WTC11 (cell line): ENCODE measurements around the gene CARS2. TPM values are rescaled to one million over a fixed set of nuclear protein-coding genes. Genes with fewer than 3 reads are reported as not detected.

Experiments
- ATAC-seq: fragments of 200-7000 bp; cut with Tn5 transposase; 2 replicates; pipeline ENCODE4 v1.10.0; 2021; ENCODE audit warnings: mild to moderate bottlenecking, moderate library complexity
- CTCF ChIA-PET: fragments of 300-600 bp; sonication (Branson Sonifier 250); formaldehyde crosslinking; loops from one replicate; lab custom pipeline; 2021; ENCODE audit warnings: antibody characterized with exemption; lab: Charles Lee
- POLR2A ChIA-PET: fragments of 350-600 bp; sonication (Branson Sonifier 250); formaldehyde crosslinking; loops from one replicate; lab custom pipeline; 2021; ENCODE audit warnings: antibody characterized with exemption; lab: Charles Lee
- DNase-seq: peaks from one replicate; pipeline ENCODE4 v3.0.0; 2021; ENCODE audit warnings: low spot score
- H3K27ac Mint-ChIP-seq: 2 replicates; pipeline ENCODE4 v1.8.0; 2021; ENCODE audit warnings: mixed read lengths
- H3K27me3 Mint-ChIP-seq: 2 replicates; pipeline ENCODE4 v1.8.0; 2021; ENCODE audit warnings: low read depth, mild to moderate bottlenecking, moderate library complexity, mixed read lengths
- H3K36me3 Mint-ChIP-seq: 2 replicates; pipeline ENCODE4 v1.8.0; 2021; ENCODE audit warnings: mixed read lengths
- H3K4me1 Mint-ChIP-seq: 2 replicates; pipeline ENCODE4 v1.8.0; 2022; ENCODE audit warnings: mixed read lengths
- H3K4me3 Mint-ChIP-seq: 2 replicates; pipeline ENCODE4 v1.8.0; 2021; ENCODE audit warnings: mild to moderate bottlenecking, moderate library complexity, mixed read lengths
- H3K9me3 Mint-ChIP-seq: 2 replicates; pipeline ENCODE4 v1.8.0; 2021; ENCODE audit warnings: mixed read lengths
- CREM ChIP-seq: sonication (generic); formaldehyde crosslinking; IDR thresholded peaks from 2 replicates; pipeline ENCODE4 v1.8.1; 2022; ENCODE audit warnings: mild to moderate bottlenecking, missing genetic modification reagents, moderate library complexity
- CTCF ChIP-seq: fragments of 200-600 bp; IDR thresholded peaks from 2 replicates; pipeline ENCODE4 v1.8.0; 2022; ENCODE audit warnings: antibody characterized with exemption
- FOXJ3 ChIP-seq: sonication (generic); formaldehyde crosslinking; IDR thresholded peaks from 2 replicates; pipeline ENCODE4 v1.9.0; 2021; ENCODE audit warnings: missing genetic modification reagents, mild to moderate bottlenecking, borderline replicate concordance
- FOXP1 ChIP-seq: sonication (generic); formaldehyde crosslinking; IDR thresholded peaks from 2 replicates; pipeline ENCODE4 v1.8.0; 2022; ENCODE audit warnings: missing genetic modification reagents, mild to moderate bottlenecking, moderate library complexity, borderline replicate concordance
- GABPB1 ChIP-seq: sonication (generic); formaldehyde crosslinking; IDR thresholded peaks from 2 replicates; pipeline ENCODE4 v1.8.1; 2023; ENCODE audit warnings: mild to moderate bottlenecking, missing genetic modification reagents
- HMGXB4 ChIP-seq: sonication (generic); formaldehyde crosslinking; IDR thresholded peaks from 2 replicates; pipeline ENCODE4 v1.8.1; 2023; ENCODE audit warnings: mild to moderate bottlenecking, moderate library complexity, missing genetic modification reagents
- MLX ChIP-seq: sonication (generic); formaldehyde crosslinking; IDR thresholded peaks from 2 replicates; pipeline ENCODE4 v1.8.1; 2023; ENCODE audit warnings: mild to moderate bottlenecking, missing genetic modification reagents, moderate library complexity
- NFE2L1 ChIP-seq: sonication (generic); formaldehyde crosslinking; IDR thresholded peaks from 2 replicates; pipeline ENCODE4 v1.8.1; 2023; ENCODE audit warnings: missing genetic modification reagents
- NFYB ChIP-seq: sonication (generic); formaldehyde crosslinking; conservative IDR thresholded peaks from 2 replicates; pipeline ENCODE4 v1.8.0; 2022; ENCODE audit warnings: low read depth, missing genetic modification reagents
- NR3C1 ChIP-seq: sonication (generic); formaldehyde crosslinking; conservative IDR thresholded peaks from 2 replicates; pipeline ENCODE4 v1.8.1; 2023; ENCODE audit warnings: low read depth, mild to moderate bottlenecking, missing genetic modification reagents
- PREB ChIP-seq: sonication (generic); formaldehyde crosslinking; IDR thresholded peaks from 2 replicates; pipeline ENCODE4 v1.8.1; 2022; ENCODE audit warnings: mild to moderate bottlenecking, missing genetic modification reagents, moderate library complexity, borderline replicate concordance
- RELA ChIP-seq: sonication (generic); formaldehyde crosslinking; IDR thresholded peaks from 2 replicates; pipeline ENCODE4 v1.8.1; 2022; ENCODE audit warnings: missing genetic modification reagents, mild to moderate bottlenecking, borderline replicate concordance
- SMAD3 ChIP-seq: sonication (generic); formaldehyde crosslinking; IDR thresholded peaks from 2 replicates; pipeline ENCODE4 v1.8.0; 2022; ENCODE audit warnings: missing genetic modification reagents, mild to moderate bottlenecking, borderline replicate concordance
- TP53 ChIP-seq: sonication (generic); formaldehyde crosslinking; IDR thresholded peaks from 2 replicates; pipeline ENCODE4 v1.8.1; 2023; ENCODE audit warnings: mild to moderate bottlenecking, missing genetic modification reagents
- USF2 ChIP-seq: sonication (generic); formaldehyde crosslinking; IDR thresholded peaks from 2 replicates; pipeline ENCODE4 v1.8.1; 2023; ENCODE audit warnings: mild to moderate bottlenecking, missing genetic modification reagents, moderate library complexity
- ZBTB43 ChIP-seq: sonication (generic); formaldehyde crosslinking; IDR thresholded peaks from 2 replicates; pipeline ENCODE4 v1.8.1; 2023; ENCODE audit warnings: mild to moderate bottlenecking, missing genetic modification reagents
- ZNF416 ChIP-seq: fragments of 250-450 bp; sonication (Bioruptor Pico); IDR thresholded peaks from 2 replicates; pipeline ENCODE4 v1.9.0; 2021; ENCODE audit warnings: mild to moderate bottlenecking, inconsistent platforms
- ZSCAN18 ChIP-seq: fragments of 250-450 bp; sonication (Bioruptor Pico); IDR thresholded peaks from 2 replicates; pipeline ENCODE4 v2.1.2; 2022; ENCODE audit warnings: mild to moderate bottlenecking, moderate library complexity
- total RNA-seq: library from RNA; stranded (reverse); gene quantifications from 3 replicates; pipeline ENCODE4 v1.2.3, GENCODE V29; 2021

The CARS2 gene
- total RNA-seq, 1 experiment from 2014 or later = 39.9 TPM

- Mint-ChIP-seq H3K4me1 (peaks cover 27% of the 10 kb centered on the region), H3K4me3 (no peak overlapping the region), H3K27ac (no peak overlapping the region), H3K36me3 (peaks cover 3% of the 10 kb centered on the region; the same call in 1 of the 2 replicates), H3K27me3 (no peaks in the 10 kb centered on the region), H3K9me3 (no peaks in the 10 kb centered on the region)
- ChIA-PET CTCF (interaction anchor here (0.9 to 1.5 kb wide), 3 partner anchors 24 to 165 kb away, joined by 3 to 5 read pairs (median 4); partner anchors contain the start of gene RAB20), POLR2A (interaction anchor here (0.7 kb wide), 3 partner anchors 24 to 92 kb away, joined by 3 to 5 read pairs (median 4); partner anchors contain the start of gene RAB20)
- DNase-seq (no peak), ATAC-seq (no peak)
- TF ChIP-seq ZBTB43 (CRISPR knock-in tag) = no peak
- no peak for TF ChIP-seq USF2 (CRISPR knock-in tag)
- no peak for TF ChIP-seq MLX (CRISPR knock-in tag)
- TF ChIP-seq NFYB (CRISPR knock-in tag) = no peak
- no peak for TF ChIP-seq NR3C1 (CRISPR knock-in tag)
- no peak for TF ChIP-seq FOXP1 (CRISPR knock-in tag)
- no peak for TF ChIP-seq NFE2L1 (CRISPR knock-in tag)
- no peak for TF ChIP-seq SMAD3 (CRISPR knock-in tag)
- no peak for TF ChIP-seq GABPB1
- TF ChIP-seq CREM (CRISPR knock-in tag) = no peak
- TF ChIP-seq RELA (CRISPR knock-in tag) = no peak
- no peak for TF ChIP-seq FOXJ3 (CRISPR knock-in tag)
- TF ChIP-seq PREB (CRISPR knock-in tag) = no peak
- TF ChIP-seq TP53 (CRISPR knock-in tag) = no peak
- TF ChIP-seq ZSCAN18 = no peak
- no peak for TF ChIP-seq HMGXB4 (CRISPR knock-in tag)
- TF ChIP-seq ZNF416 (CRISPR knock-in tag) = no peak
- TF ChIP-seq CTCF = no peak
Measured at GRCh38 chr13:110620596-110620995, 85.3 kb downstream of the CARS2 start.
